Fibroblast of pulmonary artery (primary cell): ENCODE results near the gene TMEM150C.
"Not testable (repeated sequence)": the region's sequence is repeated elsewhere in the genome, so short reads cannot be mapped to it uniquely, and the experiment has no call there.

Source experiments
- DNase-seq: peaks from one replicate; pipeline ENCODE4 v3.0.0-alpha.2; 2010; ENCODE audit warnings: low read depth
- H3K4me3 ChIP-seq: replicated peaks from 2 replicates; pipeline ENCODE4 v1.5.1; 2011; ENCODE audit warnings: low read depth, mild to moderate bottlenecking, control low read depth, low read length, moderate library complexity
- TF ChIP-seq, protein P1 (sequence below): IDR thresholded peaks from 2 replicates; pipeline ENCODE4 v1.5.1; 2011; ENCODE audit warnings: mild to moderate bottlenecking, control low read depth, low read length, inconsistent platforms; ENCODE audit errors: missing control alignments

Gene TMEM150C

DNA sequence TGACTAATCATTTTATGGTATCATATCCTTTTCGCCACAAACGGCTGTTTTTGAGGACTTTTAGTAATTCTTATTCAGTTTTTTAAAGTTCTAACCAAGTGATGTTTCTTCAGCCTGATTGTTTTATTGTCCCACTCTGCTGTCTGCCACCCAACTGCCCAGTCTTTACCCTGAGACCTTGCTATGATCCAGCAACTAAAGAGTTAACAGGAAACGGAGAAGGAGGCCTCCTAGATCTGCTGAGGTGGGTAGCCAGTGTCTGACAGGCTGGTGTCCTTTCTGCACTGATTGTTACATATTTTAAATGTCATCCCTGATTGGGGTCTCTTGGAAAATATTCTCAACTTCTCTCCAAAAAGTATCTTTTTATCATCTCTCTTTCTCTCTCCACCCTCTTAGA lies 7.9 kb upstream of the TMEM150C start:
- H3K4me3 ChIP-seq, result no peak overlapping the region
- DNase-seq, result no peak
- TF ChIP-seq, protein P1, sequence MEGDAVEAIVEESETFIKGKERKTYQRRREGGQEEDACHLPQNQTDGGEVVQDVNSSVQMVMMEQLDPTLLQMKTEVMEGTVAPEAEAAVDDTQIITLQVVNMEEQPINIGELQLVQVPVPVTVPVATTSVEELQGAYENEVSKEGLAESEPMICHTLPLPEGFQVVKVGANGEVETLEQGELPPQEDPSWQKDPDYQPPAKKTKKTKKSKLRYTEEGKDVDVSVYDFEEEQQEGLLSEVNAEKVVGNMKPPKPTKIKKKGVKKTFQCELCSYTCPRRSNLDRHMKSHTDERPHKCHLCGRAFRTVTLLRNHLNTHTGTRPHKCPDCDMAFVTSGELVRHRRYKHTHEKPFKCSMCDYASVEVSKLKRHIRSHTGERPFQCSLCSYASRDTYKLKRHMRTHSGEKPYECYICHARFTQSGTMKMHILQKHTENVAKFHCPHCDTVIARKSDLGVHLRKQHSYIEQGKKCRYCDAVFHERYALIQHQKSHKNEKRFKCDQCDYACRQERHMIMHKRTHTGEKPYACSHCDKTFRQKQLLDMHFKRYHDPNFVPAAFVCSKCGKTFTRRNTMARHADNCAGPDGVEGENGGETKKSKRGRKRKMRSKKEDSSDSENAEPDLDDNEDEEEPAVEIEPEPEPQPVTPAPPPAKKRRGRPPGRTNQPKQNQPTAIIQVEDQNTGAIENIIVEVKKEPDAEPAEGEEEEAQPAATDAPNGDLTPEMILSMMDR, result no peak

DNA sequence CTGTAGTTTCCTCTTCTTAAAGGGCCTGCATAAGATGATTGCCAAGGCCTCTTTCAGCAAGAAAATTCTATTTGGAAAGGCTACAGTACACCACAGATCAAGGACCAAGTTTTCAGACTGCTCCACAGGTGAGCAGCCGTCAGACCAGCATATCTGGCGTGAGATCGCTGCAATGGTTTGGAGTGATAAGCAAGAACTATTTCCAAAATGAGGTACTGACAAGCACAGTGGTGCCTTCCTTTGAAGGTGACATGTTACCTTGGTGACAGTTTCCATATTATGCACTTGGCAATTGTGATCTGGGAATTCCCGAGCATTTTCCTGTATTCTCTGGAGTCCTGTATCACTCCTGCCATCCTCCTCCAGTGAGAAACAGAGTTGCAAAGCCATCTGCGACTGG lies 7.3 kb upstream of the TMEM150C start:
- H3K4me3 ChIP-seq, result no peak overlapping the region
- DNase-seq, result no peak
- TF ChIP-seq, protein P1, result no peak

DNA sequence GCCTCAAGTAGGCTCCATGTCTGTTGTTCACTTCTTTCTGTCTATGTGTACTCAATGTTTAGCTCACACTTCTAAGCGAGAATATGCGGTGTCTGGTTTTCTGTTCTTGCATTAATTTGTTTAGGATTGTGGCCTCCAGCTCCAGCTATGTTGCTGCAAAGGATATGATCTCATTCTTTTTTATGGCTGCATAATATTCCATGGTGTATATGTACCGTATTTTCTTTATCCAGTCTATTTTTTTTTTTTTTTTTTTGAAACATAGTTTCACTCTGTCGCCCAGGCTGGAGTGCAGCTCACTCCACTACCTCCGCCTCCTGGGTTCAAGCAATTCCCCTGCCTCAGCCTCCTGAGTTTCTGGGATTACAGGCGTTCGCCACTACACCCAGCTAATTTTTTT lies 5.7 kb upstream of the TMEM150C start:
- H3K4me3 ChIP-seq, result no peak overlapping the region
- TF ChIP-seq, protein P1, result no peak
- DNase-seq, result no peak

DNA sequence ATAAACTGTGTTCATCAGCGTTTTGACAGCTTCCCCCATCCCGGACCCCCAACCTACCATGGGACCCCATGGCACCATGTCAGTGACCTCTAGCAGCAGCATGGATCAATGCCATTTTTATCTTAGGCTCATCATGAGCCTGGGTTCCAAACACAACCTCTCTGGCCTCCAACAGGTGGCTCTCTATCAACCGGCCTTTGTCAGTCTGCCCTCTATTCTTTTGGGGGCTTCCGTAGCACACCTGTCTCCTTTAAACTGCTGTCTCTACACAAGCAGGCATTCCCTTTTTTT lies 721 bp upstream of the TMEM150C start:
- DNase-seq, result no peak
- TF ChIP-seq, protein P1, result no peak
- no peak overlapping the region for H3K4me3 ChIP-seq

DNA sequence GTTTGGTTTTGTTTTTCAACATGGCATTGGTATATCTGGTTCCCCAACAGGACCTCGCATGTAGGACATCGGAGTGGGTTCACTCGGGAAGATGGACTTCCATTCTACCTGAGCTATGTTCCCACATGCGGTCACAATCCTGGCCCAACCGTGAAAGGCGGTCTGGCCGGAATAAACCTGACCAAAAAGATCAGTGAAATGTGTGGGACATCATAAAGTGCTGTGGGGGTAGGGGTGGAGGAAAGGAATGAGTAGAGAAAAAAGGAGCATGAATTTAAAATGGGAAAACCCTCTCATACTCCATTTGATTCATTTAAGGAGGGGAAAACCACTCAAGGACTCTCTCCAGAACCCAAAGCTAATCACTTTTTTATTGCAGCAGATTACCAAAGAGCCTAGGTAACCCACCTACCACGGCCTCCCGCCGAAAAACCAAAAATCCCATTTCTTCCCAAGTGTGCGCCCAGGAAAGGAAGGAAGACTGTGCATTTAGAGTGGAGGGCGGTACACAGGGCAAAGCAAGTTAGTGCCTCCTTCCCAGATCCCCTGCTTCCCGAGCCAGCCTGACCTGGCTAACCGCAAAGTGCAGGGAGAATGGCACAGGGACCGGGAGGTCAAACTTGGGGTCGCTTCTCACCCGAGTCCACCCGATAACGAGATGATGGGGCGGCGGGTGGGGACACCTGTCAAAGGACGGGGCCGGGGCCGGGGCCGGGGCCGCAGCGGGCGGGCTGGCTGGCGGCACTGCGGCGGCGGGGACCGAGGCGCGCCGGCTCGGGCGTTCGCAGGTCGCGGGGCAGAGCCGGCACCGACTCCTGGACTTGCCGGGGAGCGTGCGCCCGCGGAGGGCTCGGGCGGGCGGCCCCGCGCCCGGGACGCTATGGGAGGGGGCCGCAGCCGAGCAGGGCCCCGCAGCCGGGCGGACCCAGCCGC lies 669 bp downstream of the TMEM150C start:
- no peak for DNase-seq
- TF ChIP-seq, protein P1, result no peak
- peak overlapping the region; percentile 36 for H3K4me3 ChIP-seq

DNA sequence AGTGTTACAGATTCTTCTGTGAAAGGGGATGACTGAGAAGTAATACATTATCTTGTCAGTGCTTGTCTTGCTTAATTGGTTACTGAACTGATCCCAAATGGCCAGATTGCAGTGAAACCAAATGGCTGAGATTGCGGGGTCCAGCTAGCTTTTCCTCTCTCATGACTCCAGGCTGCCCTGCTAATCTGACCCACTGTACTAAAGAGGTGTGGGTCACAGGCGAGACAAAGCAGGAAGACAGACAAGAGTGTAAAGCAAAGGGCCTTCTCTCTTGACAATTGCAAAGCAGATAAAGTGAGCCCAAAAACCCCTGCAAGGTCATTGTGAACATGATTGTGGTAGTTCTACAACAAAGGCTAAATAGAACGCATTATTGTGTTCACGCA lies 2.1 kb downstream of the TMEM150C start:
- no peak overlapping the region for H3K4me3 ChIP-seq
- DNase-seq, result no peak
- TF ChIP-seq, protein P1, result no peak

DNA sequence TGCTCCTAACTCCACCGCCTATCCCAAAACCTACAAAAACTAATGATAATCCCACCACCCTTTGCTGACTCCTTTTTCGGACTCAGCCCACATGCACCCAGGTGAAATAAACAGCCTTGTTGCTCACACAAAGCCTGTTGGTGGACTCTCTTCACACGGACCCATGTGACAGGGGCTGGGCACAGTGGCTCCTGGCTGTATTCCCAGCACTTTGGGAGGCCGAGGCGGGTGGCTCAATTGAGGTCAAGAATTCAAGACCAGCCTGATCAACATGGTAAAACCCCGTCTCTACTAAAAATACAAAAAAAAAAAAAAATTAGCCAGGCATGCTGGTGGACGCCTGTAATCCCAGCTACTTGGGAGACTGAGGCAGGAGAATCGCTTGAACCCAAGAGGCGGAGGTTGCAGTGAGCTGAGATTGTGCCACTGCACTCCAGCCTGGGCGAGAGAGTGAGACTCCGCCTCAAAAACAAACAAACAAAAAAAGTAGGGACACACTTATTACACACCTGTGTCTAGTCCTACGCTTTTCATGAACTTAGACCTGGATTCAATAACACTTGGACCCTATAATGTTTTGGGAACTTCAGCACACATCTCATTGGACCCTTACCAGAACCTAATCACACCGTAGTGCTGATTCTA lies 2.6 kb downstream of the TMEM150C start:
- H3K4me3 ChIP-seq, DNase-seq: not testable (repeated sequence)
